Keratinocyte (primary cell): ENCODE results near the gene KRT2. TPM values are rescaled to one million over a fixed set of nuclear protein-coding genes. Genes with fewer than 3 reads are reported as not detected.

Experiments
- DNase-seq: peaks from one replicate; pipeline ENCODE4 v3.0.0-alpha.2; 2011; ENCODE audit warnings: low read depth, missing footprints, low spot score
- FAIRE-seq: peaks from 2 replicates; lab custom pipeline; 2011; peaks lifted over from hg19 to GRCh38; lab: Jason Lieb, UNC
- H2AFZ ChIP-seq: 2 replicates; pipeline ENCODE4 v1.6.0; 2012; ENCODE audit warnings: low read length, control low read depth, inconsistent platforms; ENCODE audit not compliant: control insufficient read depth
- H3K27ac ChIP-seq: 2 replicates; pipeline ENCODE4 v1.5.1; 2011; ENCODE audit warnings: low read length; ENCODE audit not compliant: control insufficient read depth, insufficient read depth
- H3K27me3 ChIP-seq: 3 replicates; pipeline ENCODE4 v1.6.0; 2011; ENCODE audit warnings: low read length; ENCODE audit not compliant: control insufficient read depth, insufficient read depth; ENCODE audit errors: extremely low read depth
- H3K36me3 ChIP-seq, 2 experiments: 2 replicates in 1 of 2; 3 replicates in 1 of 2; pipeline ENCODE4 v1.5.1; 2011; ENCODE audit warnings: low read length in 2 of 2, mild to moderate bottlenecking in 1 of 2; ENCODE audit not compliant: control insufficient read depth in 2 of 2, insufficient read depth in 2 of 2; ENCODE audit errors: extremely low read depth in 1 of 2
- H3K4me1 ChIP-seq: 3 replicates; pipeline ENCODE4 v1.5.1; 2011; ENCODE audit warnings: low read length; ENCODE audit not compliant: control insufficient read depth, insufficient read depth; ENCODE audit errors: extremely low read depth
- H3K4me2 ChIP-seq: 3 replicates; pipeline ENCODE4 v1.6.0; 2011; ENCODE audit warnings: low read depth, low read length; ENCODE audit not compliant: control insufficient read depth, insufficient read depth; ENCODE audit errors: extremely low read depth
- H3K4me3 ChIP-seq, 3 experiments: fragments of 200-600 bp in 1 of 3; sonication (generic) in 1 of 3; 2 replicates in 2 of 3; 3 replicates in 1 of 3; pipeline ENCODE4 v1.5.1; 2011 to 2016; ENCODE audit warnings: low read length in 3 of 3, mild to moderate bottlenecking in 3 of 3, control low read depth in 2 of 3, inconsistent platforms in 1 of 3, low read depth in 1 of 3, mixed read lengths in 1 of 3, mixed run types in 1 of 3, moderate library complexity in 1 of 3; ENCODE audit not compliant: control insufficient read depth in 2 of 3, insufficient read depth in 2 of 3; ENCODE audit errors: extremely low read depth in 1 of 3
- H3K79me2 ChIP-seq: 2 replicates; pipeline ENCODE4 v1.6.0; 2012; ENCODE audit warnings: low read length; ENCODE audit not compliant: control insufficient read depth, insufficient read depth
- H3K9ac ChIP-seq: 3 replicates; pipeline ENCODE4 v1.6.0; 2011; ENCODE audit warnings: low read length; ENCODE audit not compliant: control insufficient read depth, insufficient read depth; ENCODE audit errors: extremely low read depth
- H3K9me1 ChIP-seq: 3 replicates; pipeline ENCODE4 v1.6.0; 2011; ENCODE audit warnings: low read length; ENCODE audit not compliant: control insufficient read depth, insufficient read depth; ENCODE audit errors: extremely low read depth
- H3K9me3 ChIP-seq: 2 replicates; pipeline ENCODE4 v1.5.1; 2012; ENCODE audit warnings: low read depth, low read length; ENCODE audit not compliant: control insufficient read depth
- H4K20me1 ChIP-seq: 3 replicates; pipeline ENCODE4 v1.6.0; 2011; ENCODE audit warnings: low read length; ENCODE audit not compliant: control insufficient read depth, insufficient read depth; ENCODE audit errors: extremely low read depth
- CTCF ChIP-seq, 3 experiments: IDR thresholded peaks in 1 of 3; conservative IDR thresholded peaks in 1 of 3; optimal IDR thresholded peaks in 1 of 3; 2 replicates in 2 of 3; 3 replicates in 1 of 3; pipeline versions ENCODE3 to v1.5.1; 2011; ENCODE audit warnings: low read length in 3 of 3, mild to moderate bottlenecking in 3 of 3, moderate library complexity in 2 of 3, control low read depth in 1 of 3, inconsistent platforms in 1 of 3; ENCODE audit not compliant: insufficient read depth in 2 of 3; ENCODE audit errors: extremely low read depth in 1 of 3
- EZH2 ChIP-seq: IDR thresholded peaks from one replicate; pipeline ENCODE4 v1.6.1; 2012; ENCODE audit warnings: inconsistent platforms, mild to moderate bottlenecking, low read length, moderate library complexity
- dilution Hi-C: fragments of 300-500 bp; cut with MboI; formaldehyde crosslinking; loops from one replicate; pipeline ENCODE4 v1.7.0; 2020; ENCODE audit warnings: low sequenced_read_pairs; ENCODE audit not compliant: extremely low pct_ligation_motif_present
- polyA plus RNA-seq, 5 experiments: library from polyadenylated mRNA; depleted of rRNA in 3 of 5; stranded (reverse) in 3 of 5; stranded (forward) in 1 of 5; unstranded in 1 of 5; fragments of >200 nt; gene quantifications; 1 replicate in 1 of 5; 2 replicates in 3 of 5; 3 replicates in 1 of 5; pipeline versions ENCODE4 v1.2.1 to v1.2.3, GENCODE V29; 2011 to 2012; ENCODE audit warnings: missing spikeins in 2 of 5, low read depth in 1 of 5, low replicate concordance in 1 of 5

Gene KRT2
- polyA plus RNA-seq, 1 donor (not counting 4 experiments of a cell fraction or from before 2014, with no cell fraction given) = 0.69 TPM

GRCh38 chr12:52657250-52657902 is 5.4 kb upstream of the KRT2 start:
- Histone ChIP-seq H3K9me3 (no peaks in the 10 kb centered on the region), H3K27ac (no peak overlapping the region), H3K9ac (no peak overlapping the region), H2AFZ (no peak overlapping the region), H3K27me3 (no peaks in the 10 kb centered on the region), H3K36me3 (no peaks in the 10 kb centered on the region), H4K20me1 (no peaks in the 10 kb centered on the region), H3K4me3 (no peak overlapping the region), H3K4me1 (peaks cover 11% of the 10 kb centered on the region), H3K79me2 (no peaks in the 10 kb centered on the region), H3K4me2 (no peak overlapping the region), H3K9me1 (no peaks in the 10 kb centered on the region)
- dilution Hi-C loops = no loop called here
- FAIRE-seq = no peak
- TF ChIP-seq CTCF (optimal IDR thresholded peaks at IDR 0.05 in 1 of 3, IDR thresholded peaks at IDR 0.05 in 1 of 3, conservative IDR thresholded peaks at IDR 0.05 in 1 of 3; ENCODE audit: extremely low read depth in 1 of 3, insufficient read depth in 2 of 3, low read length in 3 of 3) (no peak), EZH2 (no peak)
- DNase-seq = no peak

GRCh38 chr12:52656616-52657015 is 4.6 kb upstream of the KRT2 start:
- Histone ChIP-seq H3K4me1 (peaks cover 11% of the 10 kb centered on the region), H3K4me3 (no peak overlapping the region), H3K27ac (no peak overlapping the region), H3K9ac (no peak overlapping the region), H3K27me3 (peaks cover 5% of the 10 kb centered on the region), H4K20me1 (no peaks in the 10 kb centered on the region), H3K4me2 (no peak overlapping the region), H3K9me3 (peaks cover 2% of the 10 kb centered on the region), H3K9me1 (no peaks in the 10 kb centered on the region), H3K79me2 (no peaks in the 10 kb centered on the region), H2AFZ (no peak overlapping the region), H3K36me3 (no peaks in the 10 kb centered on the region)
- dilution Hi-C loops = no loop called here
- TF ChIP-seq EZH2 (no peak), CTCF (optimal IDR thresholded peaks at IDR 0.05 in 1 of 3, IDR thresholded peaks at IDR 0.05 in 1 of 3, conservative IDR thresholded peaks at IDR 0.05 in 1 of 3; ENCODE audit: extremely low read depth in 1 of 3, insufficient read depth in 2 of 3, low read length in 3 of 3) (no peak)
- FAIRE-seq (no peak), DNase-seq (no peak)
